ENCODE data around the gene CYBRD1. TPM values are rescaled to one million over a fixed set of nuclear protein-coding genes. Genes with fewer than 3 reads are reported as not detected.
"Not testable (repeated sequence)": the region's sequence is repeated elsewhere in the genome, so short reads cannot be mapped to it uniquely, and the experiment has no call there.

Gene CYBRD1
- total RNA-seq, 2 donors from 2014 or later = 0.44 to 1.3 TPM

GRCh38 chr2:171523088-171524017 lies 1.1 kb downstream of the CYBRD1 start:
- DNase-seq (no peak), ATAC-seq (peak; percentile 23)
- no peaks in the 10 kb centered on the region for H3K9me3 ChIP-seq (ENCODE audit: control insufficient read depth, low read length, poor library complexity, severe bottlenecking)
- peaks cover 14% of the 10 kb centered on the region for H3K4me1 Mint-ChIP-seq
- H3K4me3 Mint-ChIP-seq = peak overlapping the region; percentile 83
- peaks cover 2% of the 10 kb centered on the region for H3K36me3 Mint-ChIP-seq (ENCODE audit: low read depth)
- no peak overlapping the region for H3K27ac Mint-ChIP-seq
- H3K27me3 Mint-ChIP-seq = peaks cover 65% of the 10 kb centered on the region

- no peak for DNase-seq
- ATAC-seq = no peak
- H3K4me1 Mint-ChIP-seq = peaks cover 14% of the 10 kb centered on the region
- H3K27me3 Mint-ChIP-seq = peaks cover 69% of the 10 kb centered on the region
- H3K27ac Mint-ChIP-seq = no peak overlapping the region
- no peaks in the 10 kb centered on the region for H3K36me3 Mint-ChIP-seq (ENCODE audit: low read depth)
- H3K4me3 Mint-ChIP-seq = peak overlapping the region; percentile 83
- H3K9me3 ChIP-seq (ENCODE audit: control insufficient read depth, low read length, poor library complexity, severe bottlenecking) = no peaks in the 10 kb centered on the region
Observed at GRCh38 chr2:171524018-171524401, 1.7 kb downstream of the CYBRD1 start.

- Mint-ChIP-seq H3K27me3 (peaks cover 37% of the 10 kb centered on the region), H3K4me1 (no peaks in the 10 kb centered on the region), H3K4me3 (no peak overlapping the region), H3K27ac (no peak overlapping the region), H3K36me3 (ENCODE audit: low read depth) (no peaks in the 10 kb centered on the region)
- DNase-seq = no peak
- no peak for ATAC-seq
- no peaks in the 10 kb centered on the region for H3K9me3 ChIP-seq (ENCODE audit: control insufficient read depth, low read length, poor library complexity, severe bottlenecking)
Observed at GRCh38 chr2:171529914-171530313, 7.6 kb downstream of the CYBRD1 start.

GRCh38 chr2:171530378-171530777 lies 8.1 kb downstream of the CYBRD1 start:
- no peak overlapping the region for H3K27ac Mint-ChIP-seq
- peaks cover 37% of the 10 kb centered on the region for H3K27me3 Mint-ChIP-seq
- ATAC-seq (no peak), DNase-seq (no peak)
- no peaks in the 10 kb centered on the region for H3K9me3 ChIP-seq (ENCODE audit: control insufficient read depth, low read length, poor library complexity, severe bottlenecking)
- no peaks in the 10 kb centered on the region for H3K4me1 Mint-ChIP-seq
- H3K4me3 Mint-ChIP-seq = no peak overlapping the region
- no peaks in the 10 kb centered on the region for H3K36me3 Mint-ChIP-seq (ENCODE audit: low read depth)

- H3K4me1 Mint-ChIP-seq; H3K4me3 Mint-ChIP-seq; ATAC-seq; H3K27ac Mint-ChIP-seq; DNase-seq; H3K9me3 ChIP-seq (ENCODE audit: control insufficient read depth, low read length, poor library complexity, severe bottlenecking); H3K36me3 Mint-ChIP-seq (ENCODE audit: low read depth): not testable (repeated sequence)
- peaks cover 41% of the 10 kb centered on the region for H3K27me3 Mint-ChIP-seq
Observed at GRCh38 chr2:171530859-171531258, 8.6 kb downstream of the CYBRD1 start.

- Mint-ChIP-seq H3K4me1 (no peaks in the 10 kb centered on the region), H3K27ac (no peak overlapping the region), H3K4me3 (no peak overlapping the region), H3K36me3 (ENCODE audit: low read depth) (no peaks in the 10 kb centered on the region), H3K27me3 (peaks cover 42% of the 10 kb centered on the region)
- DNase-seq (no peak), ATAC-seq (no peak)
- no peaks in the 10 kb centered on the region for H3K9me3 ChIP-seq (ENCODE audit: control insufficient read depth, low read length, poor library complexity, severe bottlenecking)
Observed at GRCh38 chr2:171531291-171531690, 9.0 kb downstream of the CYBRD1 start.

GRCh38 chr2:171531836-171532450 lies 9.7 kb downstream of the CYBRD1 start:
- Mint-ChIP-seq H3K27ac (no peak overlapping the region), H3K4me1 (no peaks in the 10 kb centered on the region), H3K4me3 (no peak overlapping the region), H3K27me3 (peaks cover 42% of the 10 kb centered on the region), H3K36me3 (ENCODE audit: low read depth) (no peaks in the 10 kb centered on the region)
- no peaks in the 10 kb centered on the region for H3K9me3 ChIP-seq (ENCODE audit: control insufficient read depth, low read length, poor library complexity, severe bottlenecking)
- no peak for ATAC-seq
- DNase-seq = no peak

GRCh38 chr2:171533331-171533730 lies 11.1 kb downstream of the CYBRD1 start:
- no peak for ATAC-seq
- no peaks in the 10 kb centered on the region for H3K4me1 Mint-ChIP-seq

GRCh38 chr2:171535528-171535927 lies 13.3 kb downstream of the CYBRD1 start:
- peaks cover 41% of the 10 kb centered on the region for H3K27me3 Mint-ChIP-seq
- not testable (repeated sequence) for H3K4me3 Mint-ChIP-seq; H3K9me3 ChIP-seq (ENCODE audit: control insufficient read depth, low read length, poor library complexity, severe bottlenecking); DNase-seq; H3K27ac Mint-ChIP-seq; H3K4me1 Mint-ChIP-seq; ATAC-seq; H3K36me3 Mint-ChIP-seq (ENCODE audit: low read depth)

More at GRCh38 chr2:171533331-171533730, 11.1 kb downstream of the CYBRD1 start:
- no peak overlapping the region for H3K27ac Mint-ChIP-seq
- H3K36me3 Mint-ChIP-seq (ENCODE audit: low read depth) = no peaks in the 10 kb centered on the region
- DNase-seq = no peak
- no peaks in the 10 kb centered on the region for H3K9me3 ChIP-seq (ENCODE audit: control insufficient read depth, low read length, poor library complexity, severe bottlenecking)
- peaks cover 45% of the 10 kb centered on the region for H3K27me3 Mint-ChIP-seq
- H3K4me3 Mint-ChIP-seq = no peak overlapping the region

- no peak overlapping the region for H3K4me3 Mint-ChIP-seq
- H3K27me3 Mint-ChIP-seq = peaks cover 40% of the 10 kb centered on the region
- DNase-seq = no peak
- peaks cover 2% of the 10 kb centered on the region for H3K4me1 Mint-ChIP-seq
- no peaks in the 10 kb centered on the region for H3K9me3 ChIP-seq (ENCODE audit: control insufficient read depth, low read length, poor library complexity, severe bottlenecking)
- ATAC-seq = no peak
- H3K36me3 Mint-ChIP-seq (ENCODE audit: low read depth) = no peaks in the 10 kb centered on the region
- no peak overlapping the region for H3K27ac Mint-ChIP-seq
Observed at GRCh38 chr2:171540437-171540836, 18.2 kb downstream of the CYBRD1 start.

GRCh38 chr2:171541202-171541887 lies 19.1 kb downstream of the CYBRD1 start:
- H3K9me3 ChIP-seq (ENCODE audit: control insufficient read depth, low read length, poor library complexity, severe bottlenecking) = no peaks in the 10 kb centered on the region
- no peak overlapping the region for H3K4me3 Mint-ChIP-seq
- no peak overlapping the region for H3K27ac Mint-ChIP-seq
- ATAC-seq (no peak), DNase-seq (no peak)
- peaks cover 2% of the 10 kb centered on the region for H3K4me1 Mint-ChIP-seq
- no peaks in the 10 kb centered on the region for H3K36me3 Mint-ChIP-seq (ENCODE audit: low read depth)
- H3K27me3 Mint-ChIP-seq = peaks cover 34% of the 10 kb centered on the region

GRCh38 chr2:171545086-171545485 lies 22.8 kb downstream of the CYBRD1 start:
- peaks cover 1% of the 10 kb centered on the region for H3K4me1 Mint-ChIP-seq
- H3K27ac Mint-ChIP-seq = no peak overlapping the region
- ATAC-seq (no peak), DNase-seq (no peak)
- H3K9me3 ChIP-seq (ENCODE audit: control insufficient read depth, low read length, poor library complexity, severe bottlenecking) = no peaks in the 10 kb centered on the region
- no peak overlapping the region for H3K4me3 Mint-ChIP-seq
- H3K36me3 Mint-ChIP-seq (ENCODE audit: low read depth) = no peaks in the 10 kb centered on the region
- H3K27me3 Mint-ChIP-seq = peaks cover 15% of the 10 kb centered on the region

GRCh38 chr2:171547256-171547655 lies 25.0 kb downstream of the CYBRD1 start:
- Mint-ChIP-seq H3K4me1 (no peaks in the 10 kb centered on the region), H3K36me3 (ENCODE audit: low read depth) (no peaks in the 10 kb centered on the region), H3K4me3 (no peak overlapping the region), H3K27ac (no peak overlapping the region), H3K27me3 (peaks cover 7% of the 10 kb centered on the region)
- H3K9me3 ChIP-seq (ENCODE audit: control insufficient read depth, low read length, poor library complexity, severe bottlenecking) = no peaks in the 10 kb centered on the region
- ATAC-seq = no peak
- no peak for DNase-seq
